HepG2 (cell line): Measurements from ENCODE around the gene MKRN1. TPM values are rescaled to one million over a fixed set of nuclear protein-coding genes. Genes with fewer than 3 reads are reported as not detected.
"Not testable (repeated sequence)": the region's sequence is repeated elsewhere in the genome, so short reads cannot be mapped to it uniquely, and the experiment has no call there.

Source experiments
- ATAC-seq: fragments of 200-7000 bp; cut with Tn5 transposase; 3 replicates; pipeline ENCODE4 v1.9.1; 2020; ENCODE audit warnings: mild to moderate bottlenecking, moderate library complexity
- BruUV-seq: library from RNA; stranded (reverse); fragments of 400-500 nt; replicated peaks from 2 replicates; lab custom pipeline; 2021; lab: Mats Ljungman, UMichigan
- CTCF ChIA-PET: fragments of 300-600 bp; formaldehyde crosslinking; extraction: SDS; loops from one replicate; lab custom pipeline; 2021; ENCODE audit warnings: low total read pairs, inconsistent platforms, low intra/inter-chr PET ratio; lab: Yijun Ruan, JAX
- POLR2A ChIA-PET: fragments of 350-600 bp; sonication (Branson Sonifier 250); formaldehyde crosslinking; loops from one replicate; lab custom pipeline; 2020; ENCODE audit warnings: antibody characterized with exemption, inconsistent platforms; lab: Yijun Ruan, JAX
- DNase-seq: peaks from one replicate; pipeline ENCODE4 v3.0.0-alpha.2; 2015; ENCODE audit warnings: low spot score
- FAIRE-seq: peaks from 3 replicates; lab custom pipeline; 2011; peaks lifted over from hg19 to GRCh38; lab: Jason Lieb, UNC
- H2AFZ ChIP-seq: one replicate; pipeline ENCODE4 v1.6.1; 2011; ENCODE audit warnings: low read length, inconsistent platforms
- H3K27ac ChIP-seq: fragments of 300-600 bp; 3 replicates; pipeline ENCODE4 v1.8.0; 2011; ENCODE audit warnings: mixed run types, mild to moderate bottlenecking, mixed read lengths, low read length, inconsistent platforms; ENCODE audit not compliant: insufficient read depth; ENCODE audit errors: extremely low read length
- H3K27me3 ChIP-seq, 2 experiments: fragments of 200-600 bp in 1 of 2; 2 replicates in 1 of 2; 3 replicates in 1 of 2; pipeline versions ENCODE4 v1.6.0 to v1.8.0; 2011; ENCODE audit warnings: low read length in 2 of 2, mild to moderate bottlenecking in 2 of 2, moderate library complexity in 2 of 2, inconsistent platforms in 1 of 2; ENCODE audit not compliant: insufficient read depth in 2 of 2, control insufficient read depth in 1 of 2
- H3K36me3 ChIP-seq, 2 experiments: fragments of 200-600 bp in 1 of 2; replicated peaks in 1 of 2; 2 replicates in 1 of 2; 3 replicates in 1 of 2; pipeline versions ENCODE4 v1.5.1 to v1.8.0; 2011; ENCODE audit warnings: low read length in 2 of 2, inconsistent platforms in 1 of 2; ENCODE audit not compliant: insufficient read depth in 2 of 2, control insufficient read depth in 1 of 2
- H3K4me1 ChIP-seq: 2 replicates; pipeline ENCODE4 v1.5.1; 2012; ENCODE audit warnings: low read length, inconsistent platforms; ENCODE audit not compliant: insufficient read depth
- H3K4me2 ChIP-seq: 2 replicates; pipeline ENCODE4 v1.6.0; 2011; ENCODE audit warnings: low read depth, low read length, inconsistent platforms
- H3K4me3 ChIP-seq, 3 experiments: fragments of 200-600 bp in 1 of 3; sonication (generic), shearing (Covaris generic) in 1 of 3; replicated peaks in 1 of 3; 2 replicates each; pipeline ENCODE4 v1.5.1; 2011 to 2016; ENCODE audit warnings: low read length in 3 of 3, inconsistent platforms in 2 of 3, low read depth in 2 of 3, mild to moderate bottlenecking in 2 of 3, control low read depth in 1 of 3, mixed read lengths in 1 of 3; ENCODE audit not compliant: insufficient read depth in 1 of 3
- H3K79me2 ChIP-seq: one replicate; pipeline ENCODE4 v1.6.1; 2011; ENCODE audit warnings: low read length, inconsistent platforms; ENCODE audit not compliant: insufficient read depth
- H3K9ac ChIP-seq: 2 replicates; pipeline ENCODE4 v1.6.0; 2011; ENCODE audit warnings: mild to moderate bottlenecking, low read depth, low read length, inconsistent platforms; ENCODE audit not compliant: insufficient read depth
- H3K9me3 ChIP-seq: 2 replicates; pipeline ENCODE4 v1.5.1; 2012; ENCODE audit warnings: mild to moderate bottlenecking, low read length
- H4K20me1 ChIP-seq: 2 replicates; pipeline ENCODE4 v1.6.0; 2011; ENCODE audit warnings: inconsistent platforms, mild to moderate bottlenecking, low read length, moderate library complexity; ENCODE audit not compliant: insufficient read depth
- CEBPB ChIP-seq: IDR thresholded peaks from 2 replicates; pipeline ENCODE4 v1.6.1; 2011; ENCODE audit warnings: low read depth, low read length, improper control_type of control experiment, borderline replicate concordance
- DPF2 ChIP-seq: sonication (generic); formaldehyde crosslinking; IDR thresholded peaks from 2 replicates; pipeline ENCODE4 v1.4.0; 2020; ENCODE audit warnings: mild to moderate bottlenecking, low read depth, missing genetic modification reagents, borderline replicate concordance
- DZIP1 ChIP-seq: sonication (generic); formaldehyde crosslinking; IDR thresholded peaks from 2 replicates; pipeline ENCODE4 v1.5.0; 2020; ENCODE audit warnings: mild to moderate bottlenecking, missing genetic modification reagents
- FOXP4 ChIP-seq: sonication (generic); formaldehyde crosslinking; IDR thresholded peaks from 2 replicates; pipeline ENCODE4 v1.4.0; 2020; ENCODE audit warnings: missing genetic modification reagents
- THAP9 ChIP-seq: sonication (generic); formaldehyde crosslinking; IDR thresholded peaks from 2 replicates; pipeline ENCODE4; 2020; ENCODE audit warnings: missing genetic modification reagents, mild to moderate bottlenecking, borderline replicate concordance
- ZMYM2 ChIP-seq: sonication (generic); formaldehyde crosslinking; IDR thresholded peaks from 2 replicates; pipeline ENCODE4 v1.8.0; 2022; ENCODE audit warnings: mild to moderate bottlenecking, missing genetic modification reagents
- ZNF180 ChIP-seq: sonication (generic); formaldehyde crosslinking; IDR thresholded peaks from 2 replicates; pipeline ENCODE4 v1.4.0; 2020; ENCODE audit warnings: low read depth, missing genetic modification reagents, borderline replicate concordance
- ZNF709 ChIP-seq: sonication (generic); formaldehyde crosslinking; IDR thresholded peaks from 2 replicates; pipeline ENCODE4 v1.5.0; 2020; ENCODE audit warnings: mild to moderate bottlenecking, missing genetic modification reagents
- WGBS: methylation state at CpG from one replicate; pipeline ENCODE4 v1.1.6; 2017; ENCODE audit warnings: low lambda C conversion rate; 5-methylcytosine and 5-hydroxymethylcytosine counted together
- in situ Hi-C: cut with HindIII; loops from 2 replicates; pipeline ENCODE4 v1.10.0; 2017; ENCODE audit warnings: low pct_unique_long_range_greater_than_20kb; ENCODE audit not compliant: extremely low pct_ligation_motif_present
- intact Hi-C: fragments of 100-400 bp; cut with micrococcal nuclease; formaldehyde crosslinking; loops from one replicate; pipeline ENCODE4 v1.10.0; 2022; ENCODE audit not compliant: unreplicated experiment
- polyA plus RNA-seq, 8 experiments: library from polyadenylated mRNA; depleted of rRNA in 3 of 8; stranded (reverse) in 7 of 8; unstranded in 1 of 8; fragments of >200 nt; fragmentation: Illumina TruSeq in 4 of 8; extraction: Trizol in 4 of 8; gene quantifications; 2 replicates each; pipeline versions ENCODE4 v1.2.1 to v1.2.3, GENCODE V29; 2011 to 2016; ENCODE audit warnings: low read depth in 4 of 8, missing spikeins in 1 of 8, mixed read lengths in 1 of 8; ENCODE audit not compliant: insufficient read depth in 1 of 8
- total RNA-seq, 5 experiments: library from RNA; depleted of rRNA; stranded (reverse); fragments of >200 nt; fragmentation: Illumina TruSeq; extraction: Trizol; gene quantifications; 2 replicates each; pipeline ENCODE4 v1.2.3, GENCODE V29; 2016; ENCODE audit warnings: low read depth in 1 of 5

Gene MKRN1
- total and polyA plus RNA-seq, 2 of the 13 experiments (the other 11 are each of a cell fraction or from before 2014, with no cell fraction given): 28.5 to 32.8 TPM

GRCh38 chr7:140453785-140454656 is 25.3 kb downstream of the MKRN1 start:
- DNase-seq, intact Hi-C loops, ATAC-seq, H3K4me2 ChIP-seq, in situ Hi-C loops, H3K4me3 ChIP-seq, POLR2A ChIA-PET, H2AFZ ChIP-seq, H3K27me3 ChIP-seq, FAIRE-seq, H3K27ac ChIP-seq, BruUV-seq, CTCF ChIA-PET, H3K79me2 ChIP-seq, H4K20me1 ChIP-seq, H3K9ac ChIP-seq, H3K9me3 ChIP-seq: not testable (repeated sequence)
- H3K4me1 ChIP-seq: peaks cover 13% of the 10 kb centered on the region
- H3K36me3 ChIP-seq: peaks cover 8 to 53% of the 10 kb centered on the region in 2 experiments
- TF ChIP-seq CEBPB: 0 out of 2 replicates have a peak, but pooled peaks have one; percentile 30
- WGBS: 96% methylated on average over 9 of the region's 9 CpGs

DNA sequence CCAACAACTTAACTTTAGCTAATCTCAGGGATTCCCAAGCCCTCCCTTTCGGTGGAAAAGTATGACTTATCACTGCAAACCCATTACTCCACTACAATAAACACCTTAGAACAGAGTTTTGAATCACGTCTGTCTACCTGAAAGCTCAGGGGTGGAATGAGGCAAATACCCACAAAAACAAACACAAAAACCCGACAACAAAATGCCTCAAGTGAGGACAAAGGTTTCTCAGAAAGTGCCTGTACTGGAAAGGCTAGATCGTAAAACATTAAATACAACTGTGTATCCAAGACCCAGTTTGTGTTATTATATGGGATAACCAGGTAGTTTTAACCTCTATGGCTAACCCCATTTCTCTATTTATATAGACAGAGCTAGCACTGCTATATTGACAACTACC is 26.0 kb downstream of the MKRN1 start:
- H3K27ac ChIP-seq: no peak overlapping the region
- H3K9me3 ChIP-seq: no peaks in the 10 kb centered on the region
- in situ Hi-C loops: no loop called here
- H3K27me3 ChIP-seq: no peaks in the 10 kb centered on the region
- ChIA-PET POLR2A (no interaction called here), CTCF (no interaction called here)
- FAIRE-seq (no peak), ATAC-seq (no peak), DNase-seq (no peak)
- H3K9ac ChIP-seq: no peak overlapping the region
- TSS peak; percentile 42 for BruUV-seq
- 91% methylated on average over 4 of the region's 4 CpGs for WGBS
- H4K20me1 ChIP-seq: no peaks in the 10 kb centered on the region; the same call in 1 of the 2 replicates
- H3K4me2 ChIP-seq: no peak overlapping the region
- no peaks in the 10 kb centered on the region for H3K79me2 ChIP-seq
- H3K4me1 ChIP-seq: peaks cover 13% of the 10 kb centered on the region
- no peak overlapping the region for H3K4me3 ChIP-seq
- H3K36me3 ChIP-seq: peaks cover 7 to 46% of the 10 kb centered on the region in 2 experiments
- no peak overlapping the region for H2AFZ ChIP-seq
- intact Hi-C loops: no loop called here
- no peak for TF ChIP-seq ZNF180
- no peak for TF ChIP-seq DPF2 (CRISPR knock-in tag)
- no peak for TF ChIP-seq THAP9 (CRISPR knock-in tag)
- TF ChIP-seq ZNF709 (CRISPR knock-in tag): no peak
- no peak for TF ChIP-seq ZMYM2 (CRISPR knock-in tag)
- no peak for TF ChIP-seq FOXP4 (CRISPR knock-in tag)
- no peak for TF ChIP-seq DZIP1 (CRISPR knock-in tag)
